ENCODE measurements around the gene RHOXF1.

DNA sequence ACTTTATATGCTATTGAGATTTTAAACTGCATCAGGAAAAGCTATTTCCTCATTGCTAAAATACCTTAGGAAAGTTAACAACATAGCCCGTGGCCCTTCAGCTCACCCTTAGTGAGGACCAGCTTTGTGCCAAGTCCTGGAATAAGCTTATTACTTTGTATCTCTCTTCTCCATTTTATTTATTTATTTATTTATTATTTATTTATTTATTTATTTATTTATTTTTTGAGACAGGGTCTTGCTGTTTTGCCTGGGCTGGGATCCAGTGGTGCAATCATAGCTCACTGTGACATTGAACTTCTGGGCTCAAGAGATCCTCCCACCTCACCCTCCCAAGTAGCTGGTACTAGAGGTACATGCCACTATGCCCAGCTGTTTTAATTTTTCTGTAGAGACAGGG lies 6.3 kb downstream of the RHOXF1 start:
- TF ChIP-seq POLR2A (IDR thresholded peaks at IDR 0.05), result no peak
- TF ChIP-seq, protein P1, sequence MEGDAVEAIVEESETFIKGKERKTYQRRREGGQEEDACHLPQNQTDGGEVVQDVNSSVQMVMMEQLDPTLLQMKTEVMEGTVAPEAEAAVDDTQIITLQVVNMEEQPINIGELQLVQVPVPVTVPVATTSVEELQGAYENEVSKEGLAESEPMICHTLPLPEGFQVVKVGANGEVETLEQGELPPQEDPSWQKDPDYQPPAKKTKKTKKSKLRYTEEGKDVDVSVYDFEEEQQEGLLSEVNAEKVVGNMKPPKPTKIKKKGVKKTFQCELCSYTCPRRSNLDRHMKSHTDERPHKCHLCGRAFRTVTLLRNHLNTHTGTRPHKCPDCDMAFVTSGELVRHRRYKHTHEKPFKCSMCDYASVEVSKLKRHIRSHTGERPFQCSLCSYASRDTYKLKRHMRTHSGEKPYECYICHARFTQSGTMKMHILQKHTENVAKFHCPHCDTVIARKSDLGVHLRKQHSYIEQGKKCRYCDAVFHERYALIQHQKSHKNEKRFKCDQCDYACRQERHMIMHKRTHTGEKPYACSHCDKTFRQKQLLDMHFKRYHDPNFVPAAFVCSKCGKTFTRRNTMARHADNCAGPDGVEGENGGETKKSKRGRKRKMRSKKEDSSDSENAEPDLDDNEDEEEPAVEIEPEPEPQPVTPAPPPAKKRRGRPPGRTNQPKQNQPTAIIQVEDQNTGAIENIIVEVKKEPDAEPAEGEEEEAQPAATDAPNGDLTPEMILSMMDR (IDR thresholded peaks at IDR 0.05), result no peak
- no peak for TF ChIP-seq EP300 (IDR thresholded peaks at IDR 0.05)
